ENCODE results near the gene TRAF3.
"Not testable (repeated sequence)": the region's sequence is repeated elsewhere in the genome, so short reads cannot be mapped to it uniquely, and the experiment has no call there.

The TRAF3 gene

GRCh38 chr14:102866982-102867761, 89.9 kb downstream of the TRAF3 start:
- no peak for DNase-seq (ENCODE audit: low read depth)

- no peak for DNase-seq (ENCODE audit: low read depth)
Observed at GRCh38 chr14:102867826-102868580, 90.8 kb downstream of the TRAF3 start.

- DNase-seq (ENCODE audit: low read depth) = no peak
Observed at GRCh38 chr14:102868956-102869547, 91.8 kb downstream of the TRAF3 start.

GRCh38 chr14:102870246-102870645, 93.0 kb downstream of the TRAF3 start:
- DNase-seq (ENCODE audit: low read depth) = no peak

- DNase-seq (ENCODE audit: low read depth) = no peak
Observed at GRCh38 chr14:102870994-102871831, 94.0 kb downstream of the TRAF3 start.

GRCh38 chr14:102872020-102872419, 94.8 kb downstream of the TRAF3 start:
- no peak for DNase-seq (ENCODE audit: low read depth)

- DNase-seq (ENCODE audit: low read depth) = no peak
Observed at GRCh38 chr14:102873131-102873530, 95.9 kb downstream of the TRAF3 start.

- no peak for DNase-seq (ENCODE audit: low read depth)
Observed at GRCh38 chr14:102873546-102874061, 96.4 kb downstream of the TRAF3 start.

- peak; percentile 31 for DNase-seq (ENCODE audit: low read depth)
Observed at GRCh38 chr14:102875652-102876051, 98.4 kb downstream of the TRAF3 start.

- DNase-seq (ENCODE audit: low read depth) = not testable (repeated sequence)
Observed at GRCh38 chr14:102877511-102877910, 100.3 kb downstream of the TRAF3 start.

GRCh38 chr14:102878174-102878969, 101.1 kb downstream of the TRAF3 start:
- no peak for DNase-seq (ENCODE audit: low read depth)

- no peak for DNase-seq (ENCODE audit: low read depth)
Observed at GRCh38 chr14:102878970-102879460, 101.8 kb downstream of the TRAF3 start.

- DNase-seq (ENCODE audit: low read depth) = no peak
Observed at GRCh38 chr14:102882226-102882906, 105.1 kb downstream of the TRAF3 start.

- DNase-seq (ENCODE audit: low read depth) = no peak
Observed at GRCh38 chr14:102883089-102883541, 105.9 kb downstream of the TRAF3 start.

GRCh38 chr14:102883554-102883953, 106.3 kb downstream of the TRAF3 start:
- DNase-seq (ENCODE audit: low read depth) = no peak

GRCh38 chr14:102885737-102886447, 108.6 kb downstream of the TRAF3 start:
- no peak for DNase-seq (ENCODE audit: low read depth)

- no peak for DNase-seq (ENCODE audit: low read depth)
Observed at GRCh38 chr14:102888748-102889147, 111.5 kb downstream of the TRAF3 start.

GRCh38 chr14:102889615-102890014, 112.4 kb downstream of the TRAF3 start:
- no peak for DNase-seq (ENCODE audit: low read depth)

GRCh38 chr14:102891111-102891510, 113.9 kb downstream of the TRAF3 start:
- DNase-seq (ENCODE audit: low read depth) = no peak
